OCI-LY7 (cell line): ENCODE results near the gene CLMN. TPM values are rescaled to one million over a fixed set of nuclear protein-coding genes. Genes with fewer than 3 reads are reported as not detected.

Experiments
- BruUV-seq: library from RNA; stranded (reverse); fragments of 400-500 nt; replicated peaks from 2 replicates; lab custom pipeline; 2021; lab: Mats Ljungman, UMichigan
- CTCF ChIA-PET: fragments of 300-600 bp; sonication (Branson Sonifier 250); formaldehyde crosslinking; loops from one replicate; lab custom pipeline; 2022; ENCODE audit warnings: antibody characterized with exemption; ENCODE audit not compliant: unreplicated experiment; lab: Charles Lee
- POLR2A ChIA-PET: fragments of 300-600 bp; sonication (Branson Sonifier 250); formaldehyde crosslinking; loops from one replicate; lab custom pipeline; 2022; ENCODE audit warnings: antibody characterized with exemption; lab: Charles Lee
- DNase-seq: peaks from one replicate; pipeline ENCODE4 v3.0.0-alpha.2; 2015; ENCODE audit warnings: low spot score
- H2AFZ ChIP-seq: fragments of 200-600 bp; sonication (generic), shearing (Covaris generic); 2 replicates; pipeline ENCODE4 v1.6.1; 2014; ENCODE audit warnings: mild to moderate bottlenecking, antibody characterized with exemption, low read length, moderate library complexity
- H3K27ac ChIP-seq: fragments of 200-600 bp; sonication (generic); 2 replicates; pipeline ENCODE4 v1.5.1; 2014; ENCODE audit warnings: mixed run types, low read depth, mild to moderate bottlenecking, moderate library complexity, low read length, inconsistent platforms; ENCODE audit not compliant: poor library complexity, severe bottlenecking
- H3K36me3 ChIP-seq: fragments of 200-600 bp; sonication (generic); 2 replicates; pipeline ENCODE4 v1.6.1; 2014; ENCODE audit warnings: mild to moderate bottlenecking, antibody characterized with exemption, low read length, moderate library complexity, mixed read lengths; ENCODE audit not compliant: insufficient read depth
- H3K4me1 ChIP-seq: fragments of 200-600 bp; sonication (generic); 2 replicates; pipeline ENCODE4 v1.5.1; 2014; ENCODE audit warnings: mild to moderate bottlenecking, low read length; ENCODE audit not compliant: insufficient read depth, poor library complexity, severe bottlenecking
- H3K4me2 ChIP-seq: fragments of 200-600 bp; sonication (generic); 2 replicates; pipeline ENCODE4 v1.6.1; 2014; ENCODE audit warnings: mild to moderate bottlenecking, low read length
- H3K4me3 ChIP-seq: fragments of 200-600 bp; sonication (generic); 2 replicates; pipeline ENCODE4 v1.5.1; 2014; ENCODE audit warnings: mild to moderate bottlenecking, low read depth, low read length; ENCODE audit not compliant: poor library complexity, severe bottlenecking
- H3K79me2 ChIP-seq: fragments of 200-600 bp; sonication (generic); 2 replicates; pipeline ENCODE4 v1.6.1; 2016; ENCODE audit warnings: low read depth, mild to moderate bottlenecking, low read length, moderate library complexity, mixed read lengths; ENCODE audit not compliant: insufficient read depth
- H3K9me2 ChIP-seq: fragments of 200-600 bp; sonication (generic); 2 replicates; pipeline ENCODE4 v1.6.1; 2016; ENCODE audit warnings: mild to moderate bottlenecking, low read length, mixed read lengths; ENCODE audit not compliant: insufficient read depth
- H3K9me3 ChIP-seq: fragments of 200-600 bp; sonication (generic); 2 replicates; pipeline ENCODE4 v1.6.1; 2014; ENCODE audit warnings: mild to moderate bottlenecking, mixed run types, low read length, mixed read lengths
- H4K20me1 ChIP-seq: fragments of 200-600 bp; sonication (generic); 2 replicates; pipeline ENCODE4 v1.6.1; 2014; ENCODE audit warnings: mild to moderate bottlenecking, antibody characterized with exemption, low read length, moderate library complexity, mixed read lengths; ENCODE audit not compliant: insufficient read depth
- CTCF ChIP-seq: fragments of 200-600 bp; sonication (generic); conservative IDR thresholded peaks from 2 replicates; pipeline ENCODE4 v1.5.1; 2014; ENCODE audit warnings: mild to moderate bottlenecking, antibody characterized with exemption, low read length, moderate library complexity, mixed read lengths
- EZH2phosphoT487 ChIP-seq: fragments of 200-600 bp; sonication (generic); IDR thresholded peaks from 2 replicates; pipeline ENCODE4 v1.6.1; 2018; ENCODE audit warnings: low read depth, borderline replicate concordance, mild to moderate bottlenecking, mixed run types, antibody characterized with exemption, low read length, moderate library complexity, mixed read lengths
- intact Hi-C: fragments of 100-400 bp; cut with micrococcal nuclease; formaldehyde crosslinking; loops from one replicate; pipeline ENCODE4 v1.10.0; 2022; ENCODE audit not compliant: unreplicated experiment
- total RNA-seq, 2 experiments: library from RNA; depleted of rRNA in 1 of 2; stranded (reverse); fragments of >200 nt in 1 of 2; shearing (Covaris generic) in 1 of 2; gene quantifications; 2 replicates each; pipeline ENCODE4 v1.2.3, GENCODE V29; 2014 to 2022

The CLMN gene
- total RNA-seq, 2 experiments from 2014 or later: 6.8 to 12.0 TPM

- Histone ChIP-seq H3K4me3 (no peak overlapping the region), H4K20me1 (no peaks in the 10 kb centered on the region), H3K79me2 (no peaks in the 10 kb centered on the region), H3K4me1 (peaks cover 51% of the 10 kb centered on the region), H3K9me2 (no peaks in the 10 kb centered on the region), H2AFZ (no peak overlapping the region), H3K27ac (no peak overlapping the region), H3K36me3 (no peaks in the 10 kb centered on the region; the same call in 1 of the 2 replicates), H3K4me2 (no peak overlapping the region), H3K9me3 (peaks cover 12% of the 10 kb centered on the region; the same call in 1 of the 2 replicates)
- ChIA-PET POLR2A (no interaction called here), CTCF (interaction anchor here (1.2 kb wide), 1 partner anchor 128 kb away, joined by 3 read pairs; no protein-coding TSS in a partner anchor)
- TF ChIP-seq CTCF: no peak
- TF ChIP-seq EZH2phosphoT487: no peak
- intact Hi-C loops: no loop called here
- no peak for DNase-seq
- no TSS peak for BruUV-seq
Observed at GRCh38 chr14:95323917-95324316, 4.2 kb upstream of the CLMN start.

- no peak for DNase-seq
- H3K9me3 ChIP-seq: peaks cover 12% of the 10 kb centered on the region; the same call in 1 of the 2 replicates
- no peak overlapping the region for H3K27ac ChIP-seq
- H4K20me1 ChIP-seq: no peaks in the 10 kb centered on the region
- no peaks in the 10 kb centered on the region for H3K79me2 ChIP-seq
- POLR2A ChIA-PET: interaction anchor here (0.6 kb wide), 1 partner anchor 235 kb away, joined by 4 read pairs; no protein-coding TSS in a partner anchor
- intact Hi-C loops: no loop called here
- no peaks in the 10 kb centered on the region; the same call in 1 of the 2 replicates for H3K36me3 ChIP-seq
- no TSS peak for BruUV-seq
- CTCF ChIA-PET: no interaction called here
- peaks cover 51% of the 10 kb centered on the region for H3K4me1 ChIP-seq
- no peak for TF ChIP-seq CTCF
- no peak for TF ChIP-seq EZH2phosphoT487
- no peak overlapping the region for H3K4me2 ChIP-seq
- H2AFZ ChIP-seq: no peak overlapping the region
- H3K9me2 ChIP-seq: no peaks in the 10 kb centered on the region
- no peak overlapping the region for H3K4me3 ChIP-seq
Observed at GRCh38 chr14:95323361-95323760, 3.7 kb upstream of the CLMN start.

- POLR2A ChIA-PET: interaction anchor here (0.6 kb wide), 1 partner anchor 234 kb away, joined by 4 read pairs; no protein-coding TSS in a partner anchor
Observed at GRCh38 chr14:95322651-95323050, 2.9 kb upstream of the CLMN start.

More at GRCh38 chr14:95322651-95323050, 2.9 kb upstream of the CLMN start:
- intact Hi-C loops: no loop called here
- Histone ChIP-seq H3K4me3 (no peak overlapping the region), H3K4me2 (no peak overlapping the region), H3K36me3 (no peaks in the 10 kb centered on the region; the same call in 1 of the 2 replicates), H3K4me1 (peaks cover 50% of the 10 kb centered on the region), H2AFZ (no peak overlapping the region), H3K9me2 (no peaks in the 10 kb centered on the region), H4K20me1 (no peaks in the 10 kb centered on the region), H3K9me3 (peaks cover 12% of the 10 kb centered on the region; the same call in 1 of the 2 replicates), H3K27ac (no peak overlapping the region), H3K79me2 (no peaks in the 10 kb centered on the region)
- BruUV-seq: no TSS peak
- CTCF ChIA-PET: no interaction called here
- no peak for TF ChIP-seq CTCF
- TF ChIP-seq EZH2phosphoT487: no peak
- no peak for DNase-seq
